NCI-H226 (cell line): Measurements from ENCODE around the gene ANKDD1A.

Experiments
- DNase-seq: peaks from one replicate; pipeline ENCODE4 v3.0.0-alpha.2; 2015

The ANKDD1A gene

DNA sequence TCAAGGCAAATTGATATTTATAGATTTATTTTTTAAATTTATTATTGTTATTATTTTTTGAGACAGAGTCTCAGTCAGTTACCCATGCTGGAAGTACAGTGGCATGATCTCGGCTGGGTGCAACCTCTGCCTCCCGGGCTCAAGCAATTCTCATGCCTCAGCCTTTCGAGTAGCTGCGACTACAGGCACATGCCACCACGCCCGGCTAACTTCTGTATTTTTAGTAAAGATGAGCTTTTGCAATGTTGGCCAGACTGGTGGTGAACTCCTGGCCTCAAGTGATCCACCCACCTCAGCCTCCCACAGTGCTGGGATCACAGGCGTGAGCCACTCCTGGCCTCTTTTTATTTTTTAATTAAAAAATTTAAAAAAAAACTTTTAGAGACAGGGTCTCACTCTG, 59.0 kb downstream of the ANKDD1A start:
- no peak for DNase-seq

DNA sequence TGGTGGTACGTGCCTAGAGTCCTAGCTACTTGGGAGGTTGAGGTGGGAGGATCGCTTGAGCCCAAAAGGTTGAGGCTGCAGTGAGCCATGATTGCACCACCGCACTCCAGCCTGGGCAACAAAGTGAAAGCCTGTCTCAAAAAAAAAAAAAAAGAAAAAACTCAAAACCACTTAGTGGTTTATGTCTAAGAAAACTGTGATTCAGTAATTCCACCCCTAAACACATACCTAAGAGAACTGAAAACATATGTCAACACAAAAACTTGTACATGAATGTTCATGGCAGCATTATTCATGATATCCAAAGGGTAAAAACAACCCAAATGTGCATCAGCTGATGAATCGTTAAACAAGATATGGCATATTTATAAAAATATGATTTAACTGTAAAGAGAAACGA, 63.7 kb downstream of the ANKDD1A start:
- DNase-seq = no peak

DNA sequence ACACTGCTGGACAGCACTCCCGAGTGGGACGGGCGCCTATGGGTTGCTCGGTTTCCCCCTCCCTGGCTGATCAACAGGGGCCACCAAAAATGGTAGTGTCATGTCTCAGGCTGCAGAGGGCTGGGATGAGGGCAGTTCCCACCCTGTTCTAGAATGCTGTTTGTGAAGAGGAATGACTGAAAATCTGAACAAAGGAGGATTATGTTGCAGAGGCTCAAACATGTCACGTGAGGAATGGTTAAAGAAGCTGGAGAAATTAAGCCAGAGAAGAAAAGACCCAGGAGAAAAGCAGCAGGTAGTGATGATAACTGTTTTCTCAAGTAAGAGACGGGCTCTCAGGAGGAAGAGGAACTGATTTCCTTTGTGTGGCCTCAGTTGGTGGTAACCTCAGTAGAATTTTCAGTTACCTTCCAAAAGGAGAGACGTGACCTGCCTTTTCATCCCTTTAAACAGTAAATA, 67.6 kb downstream of the ANKDD1A start:
- no peak for DNase-seq

DNA sequence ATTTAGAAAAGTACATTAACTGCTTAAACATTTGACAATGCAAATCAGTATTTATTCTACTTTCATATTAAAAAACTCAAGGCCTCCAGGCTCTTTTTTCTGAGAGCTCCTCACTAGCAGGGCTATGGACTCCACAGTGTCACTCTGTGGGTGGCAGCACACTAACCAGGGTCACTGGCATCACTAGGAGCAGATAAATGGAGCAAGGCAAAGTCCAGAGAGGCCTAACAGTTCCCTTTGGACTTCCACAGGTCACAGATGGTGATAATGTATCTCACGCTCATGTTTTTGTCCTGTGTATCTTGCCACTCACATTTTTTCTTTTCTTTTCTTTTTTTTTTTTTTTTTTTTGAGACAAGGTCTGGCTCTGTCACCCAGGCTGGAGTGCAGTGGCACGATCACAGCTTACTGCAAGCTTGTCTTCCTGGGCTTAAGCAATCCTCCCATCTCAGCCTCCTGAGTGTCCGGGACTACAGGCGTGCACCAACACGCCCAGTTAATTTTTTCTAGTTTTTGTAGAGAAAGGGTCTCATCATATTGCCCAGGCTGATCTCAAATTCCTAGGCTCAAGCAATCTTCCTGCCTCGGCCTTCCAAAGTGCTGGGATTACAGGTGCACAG, 70.2 kb downstream of the ANKDD1A start:
- DNase-seq = no peak

DNA sequence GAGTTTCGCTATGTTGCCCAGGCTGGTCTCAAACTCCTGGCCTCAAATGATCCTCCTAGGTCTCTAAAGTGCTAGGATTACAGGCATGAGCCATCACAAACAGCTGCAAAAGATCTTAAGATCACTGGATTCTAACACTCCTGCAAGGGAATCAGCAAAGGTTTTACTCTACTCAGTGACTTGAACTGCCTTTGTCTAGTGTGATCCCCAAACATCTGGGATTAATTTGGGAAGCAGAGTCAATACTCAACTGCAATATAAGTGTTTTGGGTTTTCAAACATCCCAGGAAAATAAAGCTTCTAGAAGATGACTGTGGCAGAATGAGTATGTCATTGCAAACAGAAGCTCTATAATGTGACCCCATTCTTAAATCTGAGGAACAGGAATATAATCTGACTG, 70.8 kb downstream of the ANKDD1A start:
- DNase-seq = no peak

DNA sequence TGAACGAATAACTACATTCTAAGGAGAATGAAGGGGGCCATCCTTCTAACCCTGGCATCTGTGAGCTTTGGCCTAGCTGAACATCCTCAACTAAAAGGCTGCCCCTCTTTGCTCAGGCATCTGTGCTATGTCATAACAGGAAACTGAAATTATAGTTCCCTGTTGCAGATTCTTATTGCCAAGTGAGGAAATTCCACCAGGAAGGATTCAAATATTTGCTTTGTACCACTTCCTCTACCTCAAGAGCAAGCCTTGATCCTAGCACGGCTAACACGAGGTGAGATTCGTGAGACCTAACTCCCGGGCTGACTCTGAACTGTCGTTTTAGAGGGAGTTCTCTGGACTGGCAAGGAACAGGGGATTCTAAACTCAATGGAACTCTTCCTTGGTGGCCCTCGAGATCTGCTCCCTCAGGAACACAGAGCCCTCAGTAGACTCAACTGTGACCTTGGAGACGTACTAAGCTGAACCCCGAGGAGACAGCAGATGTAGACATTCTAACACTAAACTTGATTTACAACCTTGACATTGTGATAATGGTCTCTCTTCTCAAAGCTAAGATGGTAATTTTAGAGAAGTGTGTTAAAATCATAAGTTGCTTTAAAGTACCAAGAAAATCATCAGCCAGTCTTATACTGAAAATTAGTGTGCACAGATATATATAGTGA, 73.8 kb downstream of the ANKDD1A start:
- DNase-seq = no peak

DNA sequence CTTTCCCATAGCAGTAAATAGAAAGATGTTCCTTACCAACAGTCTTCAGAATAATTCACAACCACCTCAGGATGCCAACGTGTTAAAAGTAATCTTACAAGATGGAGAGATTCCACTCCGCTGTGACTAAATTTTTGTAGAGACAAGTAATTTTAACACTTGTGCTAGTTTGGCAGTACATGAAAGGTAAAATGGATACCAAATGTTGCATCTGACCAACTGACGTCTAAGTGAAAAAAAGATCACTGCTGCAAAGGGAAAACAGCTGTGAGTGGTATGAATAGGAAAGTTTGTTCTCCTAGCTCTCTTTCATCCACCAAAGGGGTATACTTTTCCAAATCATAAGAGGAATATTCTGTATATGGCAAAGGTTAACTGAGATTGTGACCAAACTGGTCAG, 75.4 kb downstream of the ANKDD1A start:
- DNase-seq = no peak

DNA sequence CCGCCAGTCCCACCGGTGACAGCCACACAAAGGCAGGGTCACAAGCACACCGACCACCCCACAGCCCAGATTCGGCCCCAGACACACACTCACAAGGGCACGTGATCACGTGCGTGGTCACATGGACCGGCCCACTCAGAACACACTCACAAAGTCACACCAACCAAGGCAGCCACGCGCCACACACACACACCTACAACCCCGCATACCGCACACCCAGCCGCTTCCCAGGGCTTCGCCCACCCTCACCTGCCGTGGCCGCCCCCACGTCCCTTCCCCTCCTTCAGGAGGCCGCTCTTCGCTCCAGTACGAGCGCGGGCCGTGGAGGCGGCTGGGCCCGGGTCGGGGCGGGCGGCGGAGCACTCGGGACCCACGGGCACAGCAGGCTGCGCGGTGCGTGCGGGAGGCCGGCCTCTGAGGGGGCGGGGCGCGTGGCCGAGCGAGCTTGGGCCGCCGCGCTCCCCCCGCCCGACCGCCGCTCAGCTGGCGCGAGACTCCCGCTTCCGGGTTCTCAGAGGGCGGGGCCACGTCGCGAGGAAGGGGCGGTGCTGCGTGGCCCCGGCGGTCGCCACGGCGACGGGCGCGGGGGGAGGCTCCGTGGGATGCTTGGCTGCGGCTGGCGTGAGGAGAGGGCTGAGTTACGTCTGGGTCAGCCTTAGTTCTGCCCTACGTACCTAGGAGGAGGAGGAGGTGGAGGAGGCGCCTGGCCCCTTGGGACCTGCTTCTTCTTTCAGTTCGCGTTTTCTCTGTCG, 77.9 kb downstream of the ANKDD1A start, which contains the start of gene SPG21:
SPG21 (minus strand) TSS at position 499 of the 752 bp plus-strand sequence. CDS start 6,345 bp downstream, outside the sequence.
- peak; percentile 91 for DNase-seq

DNA sequence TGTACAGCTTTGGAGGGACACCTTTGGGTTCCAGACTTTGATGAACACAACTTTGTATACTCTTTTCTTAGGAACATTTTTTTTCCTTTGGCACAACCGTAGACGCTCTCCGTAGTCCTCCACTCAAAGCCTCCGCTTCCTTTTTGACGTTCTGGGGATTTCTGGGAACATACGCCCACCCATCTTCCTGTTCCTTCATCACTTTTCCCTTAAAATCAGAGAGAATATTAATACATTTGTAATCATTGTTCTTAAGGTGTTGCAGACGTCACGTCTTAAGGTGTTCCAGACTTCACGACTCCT, 78.4 kb downstream of the ANKDD1A start:
- no peak for DNase-seq

DNA sequence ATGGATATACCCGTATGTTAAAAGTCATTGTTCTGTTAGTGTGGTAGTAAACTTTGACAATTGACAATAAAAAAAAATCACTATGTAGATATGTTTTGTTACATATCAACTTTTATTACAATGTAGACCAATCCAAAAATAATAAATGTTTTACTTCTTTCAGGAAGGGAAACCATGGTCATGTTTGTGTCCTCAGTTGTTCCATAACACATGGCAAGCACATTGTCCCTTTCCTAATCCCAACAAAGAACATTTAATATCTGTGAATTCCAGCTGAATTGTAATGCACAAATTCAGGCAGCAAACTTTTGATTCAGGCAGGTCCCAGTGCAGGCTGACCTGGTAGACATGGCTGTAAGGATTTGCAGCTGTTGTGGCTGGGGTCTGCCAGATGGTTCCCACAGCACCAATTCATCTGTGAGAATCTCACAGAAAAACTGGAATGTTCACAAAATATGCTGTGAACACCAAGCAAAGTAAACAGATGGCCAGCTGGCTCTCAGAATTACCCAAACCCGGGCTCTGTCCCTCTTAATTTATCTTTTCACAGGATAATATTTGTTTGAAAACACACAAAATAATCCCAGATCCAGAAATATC, 79.9 kb downstream of the ANKDD1A start:
- DNase-seq = no peak

DNA sequence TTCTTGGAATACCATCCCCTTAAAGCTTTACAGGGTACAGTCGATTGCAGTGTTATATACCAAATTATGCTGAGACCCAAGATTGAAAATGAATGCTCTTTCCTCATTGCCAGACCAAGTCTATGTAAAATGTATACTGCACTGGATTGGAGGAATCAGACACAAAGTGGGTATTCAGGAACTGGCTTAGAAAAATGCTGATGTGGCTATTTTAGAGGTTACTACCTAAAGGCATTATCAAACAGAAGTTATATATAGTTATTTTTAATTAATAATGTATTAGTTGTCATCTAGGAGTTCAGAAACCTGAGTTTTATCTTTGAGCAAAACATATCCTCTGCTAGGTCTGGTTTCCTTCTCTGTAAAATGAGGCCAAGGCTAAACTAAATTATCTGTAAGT, 81.6 kb downstream of the ANKDD1A start:
- DNase-seq = no peak

DNA sequence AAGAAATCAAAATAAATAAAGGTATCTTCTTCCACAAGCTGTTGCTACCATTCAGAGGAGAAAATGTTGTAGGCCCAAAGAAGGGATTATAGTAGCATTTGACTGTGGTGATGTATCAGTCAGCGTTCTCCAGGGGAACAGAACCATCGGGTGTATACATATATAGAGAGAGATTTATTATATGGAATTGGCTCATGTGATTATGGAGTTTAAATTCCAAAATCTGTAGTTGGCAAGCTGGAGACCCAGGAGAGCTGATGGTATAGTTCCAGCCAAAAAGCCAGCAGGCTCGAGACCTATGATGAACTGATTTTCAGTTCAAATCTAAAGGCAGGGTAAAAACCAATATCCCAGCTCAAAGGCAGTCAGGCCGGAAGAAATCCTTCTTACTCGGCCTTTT, 85.4 kb downstream of the ANKDD1A start:
- DNase-seq = no peak

DNA sequence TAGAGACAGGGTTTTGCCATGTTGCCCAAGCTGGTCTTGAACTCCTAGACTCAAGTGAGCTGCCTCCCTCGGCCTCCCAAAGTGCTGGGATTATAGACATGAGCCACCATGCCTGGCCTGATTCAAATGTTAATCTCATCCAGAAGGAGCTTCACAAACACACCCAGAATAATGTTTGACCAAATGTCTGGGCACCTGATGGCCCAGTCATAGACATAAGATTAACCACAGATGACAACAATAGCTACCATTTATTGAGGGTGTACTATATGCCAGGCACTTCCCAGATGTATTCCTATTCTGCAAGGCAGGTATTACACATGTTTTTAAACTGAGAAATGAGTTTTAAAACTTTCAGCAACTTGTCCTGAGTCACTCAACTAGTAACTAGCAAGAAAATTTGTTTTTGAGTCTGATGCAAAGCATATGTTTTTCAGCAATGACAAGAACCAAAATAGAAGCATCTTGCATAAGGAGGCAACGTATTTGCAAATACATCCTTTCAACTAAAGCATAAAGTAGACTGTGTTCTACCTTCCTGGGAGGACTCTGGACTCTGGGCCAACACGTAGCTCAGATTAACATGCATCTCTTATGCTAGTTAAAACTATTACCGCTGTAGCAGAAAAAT, 86.2 kb downstream of the ANKDD1A start:
- DNase-seq = no peak

DNA sequence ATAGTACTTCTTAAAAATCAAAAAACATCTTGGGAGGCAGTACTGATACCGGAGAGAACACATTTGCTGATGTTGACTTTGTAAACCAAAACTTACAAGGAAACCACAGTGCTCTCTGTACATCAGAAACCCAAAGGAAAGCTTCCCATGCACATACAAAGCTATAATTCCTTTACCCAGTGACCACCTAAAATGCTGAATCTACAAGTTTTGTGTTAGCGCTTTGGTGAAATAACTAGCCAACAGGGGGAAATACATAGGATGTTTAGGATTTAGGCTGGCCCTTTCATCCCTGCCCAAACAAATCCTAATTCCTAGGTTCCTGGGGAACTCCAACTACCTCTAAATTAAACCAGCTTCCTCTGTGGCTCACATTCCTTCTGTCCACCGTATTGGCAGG, 93.3 kb downstream of the ANKDD1A start:
- no peak for DNase-seq

DNA sequence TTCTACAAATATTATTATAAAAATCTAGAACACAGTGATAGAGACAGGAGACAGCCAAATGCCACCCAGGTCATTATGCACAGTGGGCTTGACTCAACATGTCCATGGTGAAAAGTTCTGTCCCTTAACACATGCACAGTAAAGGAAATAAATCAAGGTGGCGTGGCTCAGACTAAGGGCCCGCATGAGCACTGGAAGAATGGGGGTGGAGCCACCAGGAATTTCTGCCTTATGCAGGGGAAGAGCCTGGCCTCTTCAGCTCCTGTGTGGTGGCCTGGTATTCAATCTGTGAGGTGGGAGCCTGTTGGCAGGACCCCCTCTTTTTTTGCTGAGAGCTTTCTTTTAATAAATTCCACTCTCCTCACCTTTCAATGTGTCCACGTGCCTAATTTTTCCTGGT, 95.2 kb downstream of the ANKDD1A start:
- no peak for DNase-seq
